Lung (tissue), 12 donors: ENCODE results near the gene DCAF8. TPM values are rescaled to one million over a fixed set of nuclear protein-coding genes. Genes with fewer than 3 reads are reported as not detected.

Experiments
- ATAC-seq: fragments of 200-7000 bp; cut with Tn5 transposase; one replicate; pipeline ENCODE4 v1.9.1; 2020; ENCODE audit warnings: moderate number of reproducible peaks; ENCODE audit not compliant: insufficient read depth, low FRiP score
- DNase-seq, 3 donors: peaks; one replicate each; pipeline ENCODE4 v3.0.0-alpha.2; 2013 to 2017
- H3K27ac ChIP-seq, 2 donors: one replicate each; pipeline ENCODE4 v1.5.1; 2013; ENCODE audit warnings: mild to moderate bottlenecking in 2 of 2, moderate library complexity in 2 of 2, control low read depth in 1 of 2, inconsistent platforms in 1 of 2, low read depth in 1 of 2, low read length in 1 of 2
- H3K27me3 ChIP-seq, 3 donors: one replicate each; pipeline ENCODE4 v1.5.1; 2013; ENCODE audit warnings: low read length in 2 of 3; ENCODE audit not compliant: control insufficient read depth in 3 of 3, insufficient read depth in 3 of 3
- H3K36me3 ChIP-seq, 4 donors: one replicate each; pipeline ENCODE4 v1.5.1; 2013; ENCODE audit warnings: low read length in 4 of 4, mild to moderate bottlenecking in 1 of 4, moderate library complexity in 1 of 4; ENCODE audit not compliant: control insufficient read depth in 4 of 4, insufficient read depth in 4 of 4
- H3K4me1 ChIP-seq, 5 donors: one replicate each; pipeline ENCODE4 v1.5.1; 2013; ENCODE audit warnings: low read length in 5 of 5, mild to moderate bottlenecking in 2 of 5, moderate library complexity in 1 of 5; ENCODE audit not compliant: control insufficient read depth in 5 of 5, insufficient read depth in 5 of 5
- H3K4me3 ChIP-seq: one replicate; pipeline ENCODE4 v1.5.1; 2013; ENCODE audit warnings: mild to moderate bottlenecking, control low read depth, moderate library complexity
- H3K9ac ChIP-seq, 2 donors: one replicate each; pipeline ENCODE4 v1.5.1; 2013; ENCODE audit warnings: low read length in 2 of 2, control low read depth in 1 of 2; ENCODE audit not compliant: insufficient read depth in 1 of 2
- H3K9me3 ChIP-seq, 4 donors: one replicate each; pipeline ENCODE4 v1.5.1; 2013; ENCODE audit warnings: low read length in 3 of 4, mild to moderate bottlenecking in 1 of 4, moderate library complexity in 1 of 4; ENCODE audit not compliant: control insufficient read depth in 4 of 4, insufficient read depth in 3 of 4
- WGBS, 2 donors: extraction: QIAGEN DNeasy Blood & Tissue Kit; methylation state at CpG; one replicate each; pipeline ENCODE4 v1.1.7; 2013; 5-methylcytosine and 5-hydroxymethylcytosine counted together
- polyA plus RNA-seq, 2 donors: library from polyadenylated mRNA; stranded (reverse); fragments of 200-250 nt; gene quantifications; one replicate each; pipeline ENCODE4 v1.2.1, GENCODE V29; 2013
- total RNA-seq, 2 donors: library from RNA; depleted of rRNA in 1 of 2; stranded (reverse); fragments of >200 nt in 1 of 2; gene quantifications; one replicate each; pipeline ENCODE4 v1.2.1, GENCODE V29; 2014 to 2021
- TF ChIP-seq, protein P1 (sequence below): IDR thresholded peaks from 2 replicates; pipeline ENCODE4 v1.5.1; 2012; ENCODE audit warnings: mild to moderate bottlenecking; ENCODE audit errors: control extremely low read depth, extremely low read depth
- donor health status: control.
- donor health status: control.
- donor health status: Bipolar disorder and iron deficiency.
- donor health status: healthy.
- donor health status: DM: yes; HTN: yes; CAD: no.

The DCAF8 gene
- total and polyA plus RNA-seq, 4 donors, result 64.0 to 207 (median 88.1) TPM

DNA sequence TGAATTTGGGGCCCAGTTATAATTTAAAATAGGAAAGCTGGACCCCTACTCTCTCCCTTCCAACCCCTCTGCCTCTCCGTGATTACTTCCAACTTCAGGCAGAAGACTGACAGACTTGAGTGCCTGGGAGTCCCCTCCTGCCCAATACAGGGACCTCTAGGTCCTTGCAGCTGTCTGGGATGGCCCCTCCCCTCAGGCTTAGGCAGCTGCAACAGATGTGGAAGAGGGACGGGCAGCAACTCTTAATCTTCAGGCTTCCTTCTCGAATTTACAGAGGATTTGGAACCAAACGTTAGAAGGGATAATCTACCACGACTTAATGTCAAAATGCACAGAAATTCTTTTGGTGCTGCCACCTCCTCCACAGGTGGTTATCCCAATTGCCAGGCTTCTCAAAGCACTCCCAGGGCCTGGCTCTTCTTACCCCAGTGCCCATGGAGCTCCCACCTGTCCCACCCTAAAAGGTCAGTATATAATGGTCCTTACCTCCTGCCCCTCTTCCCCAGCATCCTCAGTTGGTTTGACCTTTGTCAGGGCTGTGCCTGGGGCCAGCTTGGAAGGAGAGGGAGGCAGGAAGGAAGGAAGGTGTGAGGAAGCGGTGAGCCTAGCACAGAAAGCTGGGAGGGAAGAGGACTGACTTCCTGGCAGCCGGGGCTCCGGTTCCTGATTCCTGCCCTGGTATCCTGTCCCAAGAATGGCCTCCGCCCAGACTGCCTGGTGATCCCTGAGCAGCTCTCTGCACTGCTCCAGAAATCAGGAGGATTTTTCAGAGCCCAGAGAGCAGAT is 54.4 kb downstream of the DCAF8 start:
- TF ChIP-seq, protein P1, sequence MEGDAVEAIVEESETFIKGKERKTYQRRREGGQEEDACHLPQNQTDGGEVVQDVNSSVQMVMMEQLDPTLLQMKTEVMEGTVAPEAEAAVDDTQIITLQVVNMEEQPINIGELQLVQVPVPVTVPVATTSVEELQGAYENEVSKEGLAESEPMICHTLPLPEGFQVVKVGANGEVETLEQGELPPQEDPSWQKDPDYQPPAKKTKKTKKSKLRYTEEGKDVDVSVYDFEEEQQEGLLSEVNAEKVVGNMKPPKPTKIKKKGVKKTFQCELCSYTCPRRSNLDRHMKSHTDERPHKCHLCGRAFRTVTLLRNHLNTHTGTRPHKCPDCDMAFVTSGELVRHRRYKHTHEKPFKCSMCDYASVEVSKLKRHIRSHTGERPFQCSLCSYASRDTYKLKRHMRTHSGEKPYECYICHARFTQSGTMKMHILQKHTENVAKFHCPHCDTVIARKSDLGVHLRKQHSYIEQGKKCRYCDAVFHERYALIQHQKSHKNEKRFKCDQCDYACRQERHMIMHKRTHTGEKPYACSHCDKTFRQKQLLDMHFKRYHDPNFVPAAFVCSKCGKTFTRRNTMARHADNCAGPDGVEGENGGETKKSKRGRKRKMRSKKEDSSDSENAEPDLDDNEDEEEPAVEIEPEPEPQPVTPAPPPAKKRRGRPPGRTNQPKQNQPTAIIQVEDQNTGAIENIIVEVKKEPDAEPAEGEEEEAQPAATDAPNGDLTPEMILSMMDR, result no peak
- Histone ChIP-seq H3K27me3 (no peaks in the 10 kb centered on the region), H3K4me1 (peaks cover 13 to 52% (median 35%) of the 10 kb centered on the region in 5 donors), H3K4me3 (no peak overlapping the region), H3K36me3 (peaks cover 17 to 30% (median 21%) of the 10 kb centered on the region in 4 donors), H3K9me3 (peaks cover 0 to under 1% (median 0%) of the 10 kb centered on the region in 4 donors), H3K9ac (no peak overlapping the region), H3K27ac (peak overlapping the region; percentile 11 to 27)
- DNase-seq, result no peak
- no peak for ATAC-seq
- WGBS, 2 donors, result 61 to 75% methylated on average over 9 of the region's 9 CpGs

DNA sequence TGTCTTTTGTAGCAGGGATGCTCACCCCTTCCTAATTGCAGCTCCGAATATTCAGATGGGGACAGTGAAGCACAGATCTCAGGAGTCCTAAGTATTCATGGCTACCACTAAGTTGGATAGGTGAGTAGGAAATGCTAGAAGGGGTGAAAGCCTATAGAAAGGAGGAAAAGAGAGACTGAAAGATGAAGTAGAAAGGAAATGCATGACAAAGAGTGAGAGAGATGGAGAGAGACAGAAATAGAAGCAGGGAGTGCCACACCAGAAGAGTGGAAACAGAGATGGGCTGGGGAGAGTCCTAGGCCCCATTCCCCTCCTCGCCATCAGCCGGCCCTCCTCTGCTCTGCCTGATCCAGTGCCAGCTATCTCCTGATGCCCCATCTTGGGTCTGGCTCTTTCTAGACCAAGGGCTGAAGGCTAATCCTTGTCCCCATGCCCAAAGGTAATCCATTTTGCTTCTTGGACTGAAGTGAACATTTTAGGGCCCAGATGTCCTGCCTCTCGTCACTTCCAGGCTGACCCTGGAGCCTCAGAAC is 55.2 kb downstream of the DCAF8 start:
- Histone ChIP-seq H3K27me3 (no peaks in the 10 kb centered on the region), H3K4me1 (peaks cover 13 to 52% (median 35%) of the 10 kb centered on the region in 5 donors), H3K9me3 (no peaks in the 10 kb centered on the region), H3K27ac (peak overlapping the region; percentile 96 to 99), H3K4me3 (no peak overlapping the region), H3K9ac (no peak overlapping the region), H3K36me3 (peaks cover 12 to 22% (median 15%) of the 10 kb centered on the region in 4 donors)
- 88 to 91% methylated on average over 4 of the region's 4 CpGs for whole genome bisulfite sequencing, 2 donors
- no peak for DNase-seq
- no peak for ATAC-seq
- TF ChIP-seq, protein P1, result no peak

DNA sequence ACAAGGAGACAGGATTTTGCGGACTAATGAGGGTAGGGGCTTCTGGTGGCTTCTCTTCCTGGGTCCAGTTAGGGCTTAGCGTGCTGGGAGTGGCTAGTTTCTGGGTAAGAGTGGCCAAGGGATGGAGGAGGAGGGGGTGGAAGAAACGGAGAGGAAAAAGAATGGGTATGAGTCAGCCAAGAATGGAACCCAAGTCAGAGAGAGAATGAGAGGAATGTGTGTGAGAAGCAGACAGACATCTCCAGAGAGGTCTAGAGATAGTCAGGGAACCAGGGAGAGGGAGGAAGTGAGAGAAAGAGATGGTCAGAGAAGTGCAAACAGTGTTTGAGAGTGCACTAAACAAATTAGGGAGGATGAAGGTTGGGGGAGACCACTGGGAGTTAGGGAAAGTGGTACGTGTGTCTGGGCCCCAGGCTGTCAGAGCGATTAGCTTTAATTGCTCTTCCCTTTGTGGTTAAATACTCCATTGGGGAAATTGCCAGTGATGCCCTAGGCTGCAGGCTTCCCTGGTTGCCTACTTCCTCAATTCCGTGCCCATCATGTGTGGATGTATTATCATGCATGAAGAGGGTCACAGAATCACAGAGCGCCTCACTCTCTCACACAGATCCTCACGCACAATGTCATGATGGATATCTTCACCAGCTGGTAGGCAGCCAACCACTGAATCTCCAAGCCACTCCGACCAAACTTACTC is 55.8 kb downstream of the DCAF8 start:
- Histone ChIP-seq H3K27me3 (no peaks in the 10 kb centered on the region), H3K4me1 (peaks cover 13 to 52% (median 35%) of the 10 kb centered on the region in 5 donors), H3K9ac (peak overlapping the region in 1 of 2 donors; percentile 90), H3K27ac (peak overlapping the region; percentile 96 to 99), H3K9me3 (no peaks in the 10 kb centered on the region), H3K36me3 (peaks cover 7 to 19% (median 10%) of the 10 kb centered on the region in 4 donors), H3K4me3 (peak overlapping the region; percentile 91)
- DNase-seq (no peak), ATAC-seq (no peak)
- TF ChIP-seq, protein P1, result no peak
- WGBS, 2 donors, result 57 to 60% methylated on average over 9 of the region's 9 CpGs
